ENCODE results near the gene FAM161B. TPM values are rescaled to one million over a fixed set of nuclear protein-coding genes. Genes with fewer than 3 reads are reported as not detected.

FAM161B gene
- total and polyA plus RNA-seq, 7 donors, result 5.0 to 7.3 (median 6.1) TPM

GRCh38 chr14:73945159-73945670 lies 4.7 kb downstream of the FAM161B start:
- Histone ChIP-seq H3K4me3 (no peak overlapping the region), H3K9me3 (no peaks in the 10 kb centered on the region), H3K4me1 (no peaks in the 10 kb centered on the region), H3K27ac (no peak overlapping the region), H3K36me3 (ENCODE audit: insufficient read depth in 1 of 2, low read depth in 1 of 2) (peaks cover 2 to 57% of the 10 kb centered on the region in 2 donors), H3K27me3 (ENCODE audit: insufficient read depth in 3 of 3, low read length in 2 of 3) (no peaks in the 10 kb centered on the region)
- intact Hi-C loops (cut with DNase I), result loop anchor here (5.0 kb wide), 2 partner anchors 48 to 542 kb away; no protein-coding TSS in a partner anchor
- no peak for ATAC-seq
- DNase-seq, result no peak
- TF ChIP-seq, protein P1, sequence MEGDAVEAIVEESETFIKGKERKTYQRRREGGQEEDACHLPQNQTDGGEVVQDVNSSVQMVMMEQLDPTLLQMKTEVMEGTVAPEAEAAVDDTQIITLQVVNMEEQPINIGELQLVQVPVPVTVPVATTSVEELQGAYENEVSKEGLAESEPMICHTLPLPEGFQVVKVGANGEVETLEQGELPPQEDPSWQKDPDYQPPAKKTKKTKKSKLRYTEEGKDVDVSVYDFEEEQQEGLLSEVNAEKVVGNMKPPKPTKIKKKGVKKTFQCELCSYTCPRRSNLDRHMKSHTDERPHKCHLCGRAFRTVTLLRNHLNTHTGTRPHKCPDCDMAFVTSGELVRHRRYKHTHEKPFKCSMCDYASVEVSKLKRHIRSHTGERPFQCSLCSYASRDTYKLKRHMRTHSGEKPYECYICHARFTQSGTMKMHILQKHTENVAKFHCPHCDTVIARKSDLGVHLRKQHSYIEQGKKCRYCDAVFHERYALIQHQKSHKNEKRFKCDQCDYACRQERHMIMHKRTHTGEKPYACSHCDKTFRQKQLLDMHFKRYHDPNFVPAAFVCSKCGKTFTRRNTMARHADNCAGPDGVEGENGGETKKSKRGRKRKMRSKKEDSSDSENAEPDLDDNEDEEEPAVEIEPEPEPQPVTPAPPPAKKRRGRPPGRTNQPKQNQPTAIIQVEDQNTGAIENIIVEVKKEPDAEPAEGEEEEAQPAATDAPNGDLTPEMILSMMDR (IDR thresholded peaks at IDR 0.05), result no peak
- 45 to 62% (median 51%) methylated on average over 4 of the region's 4 CpGs for whole genome bisulfite sequencing, 3 donors

DNA sequence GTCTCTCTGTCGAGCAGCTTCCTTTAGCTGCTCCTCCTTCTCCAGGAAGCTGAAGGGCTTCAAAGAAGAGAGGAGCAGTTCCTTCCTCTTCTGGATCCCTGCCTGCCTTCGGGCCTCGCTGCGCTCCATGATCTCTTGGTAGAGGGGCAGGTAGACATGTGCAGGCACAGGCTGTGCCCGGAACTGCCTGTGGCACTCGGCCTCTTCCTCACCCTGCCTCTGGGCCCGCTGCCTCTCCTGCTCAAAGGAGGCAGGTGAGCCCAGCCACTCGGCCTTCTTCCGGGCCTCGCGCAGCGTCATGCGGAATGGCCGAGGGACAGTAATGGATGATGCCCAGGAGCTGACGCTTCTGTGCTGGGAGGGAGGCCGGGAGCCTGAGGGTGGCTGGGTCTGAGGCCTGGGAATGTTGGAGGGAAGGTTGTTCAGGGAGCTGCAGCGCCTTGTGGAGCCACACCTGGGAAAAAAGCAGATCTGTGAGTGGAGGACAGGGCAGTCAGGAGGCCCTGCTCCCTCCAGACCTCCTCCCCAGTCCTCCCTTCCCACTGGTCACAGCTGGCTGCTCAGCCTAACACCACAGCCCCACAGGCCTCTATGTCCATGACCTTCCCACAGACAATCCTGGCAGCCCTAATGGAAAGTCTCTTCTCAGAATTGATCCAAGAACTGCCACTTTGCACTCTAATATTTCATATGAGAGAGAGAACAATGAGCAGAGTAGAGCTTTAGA lies 5.3 kb downstream of the FAM161B start:
- peaks cover 2 to 64% of the 10 kb centered on the region in 2 donors for H3K36me3 ChIP-seq (ENCODE audit: insufficient read depth in 1 of 2, low read depth in 1 of 2)
- 83 to 89% (median 87%) methylated on average over 16 to 17 of the region's 17 CpGs for WGBS, 3 donors
- intact Hi-C loops (cut with DNase I), result loop anchor here (5.0 kb wide), 2 partner anchors 47 to 543 kb away; no protein-coding TSS in a partner anchor

DNA sequence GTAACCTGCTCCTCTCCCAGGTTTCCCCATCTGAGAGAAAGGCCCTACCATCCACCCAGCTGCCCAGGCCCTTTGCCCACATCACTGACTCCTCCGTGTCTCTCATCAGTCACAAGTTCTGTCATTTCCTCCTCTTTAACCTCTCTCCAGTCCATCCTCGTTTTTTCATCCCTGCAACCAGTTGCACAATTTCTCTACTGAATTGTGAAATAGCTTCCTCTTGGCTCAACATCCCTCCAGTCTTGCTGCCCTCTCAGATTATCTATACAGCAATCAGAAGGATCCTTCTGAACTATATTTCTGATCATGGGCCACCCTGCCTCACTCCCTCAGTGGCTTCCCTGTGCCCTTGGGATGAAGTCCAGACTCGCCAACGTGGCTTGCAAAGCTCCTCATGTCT lies 6.8 kb downstream of the FAM161B start:
- TF ChIP-seq, protein P1 (IDR thresholded peaks at IDR 0.05), result no peak
- Histone ChIP-seq H3K36me3 (ENCODE audit: insufficient read depth in 1 of 2, low read depth in 1 of 2) (peaks cover 2 to 77% of the 10 kb centered on the region in 2 donors), H3K27me3 (ENCODE audit: insufficient read depth in 3 of 3, low read length in 2 of 3) (no peaks in the 10 kb centered on the region), H3K4me3 (no peak overlapping the region), H3K27ac (no peak overlapping the region), H3K9me3 (no peaks in the 10 kb centered on the region), H3K4me1 (no peaks in the 10 kb centered on the region)
- DNase-seq, result no peak
- intact Hi-C loops (cut with DNase I), result no loop called here
- peak; percentile 53 to 80 (median 70) for ATAC-seq
- 36 to 50% (median 36%) methylated on average over 4 of the region's 4 CpGs for WGBS, 3 donors

More for the DNA sequence above, 5.3 kb downstream of the FAM161B start:
- H3K27ac ChIP-seq, result no peak overlapping the region
- H3K4me1 ChIP-seq, result no peaks in the 10 kb centered on the region
- no peak overlapping the region for H3K4me3 ChIP-seq
- DNase-seq, result no peak
- no peak for ATAC-seq
- no peaks in the 10 kb centered on the region for H3K9me3 ChIP-seq
- TF ChIP-seq, protein P1 (IDR thresholded peaks at IDR 0.05), result no peak
- H3K27me3 ChIP-seq (ENCODE audit: insufficient read depth in 3 of 3, low read length in 2 of 3), result no peaks in the 10 kb centered on the region

GRCh38 chr14:73942180-73942579 lies 7.7 kb downstream of the FAM161B start:
- intact Hi-C loops (cut with DNase I), result no loop called here
- TF ChIP-seq, protein P1 (IDR thresholded peaks at IDR 0.05), result no peak
- DNase-seq, result no peak
- WGBS, 3 donors, result 86 to 91% (median 88%) methylated on average over 7 of the region's 7 CpGs
- ATAC-seq, result no peak
- Histone ChIP-seq H3K27me3 (ENCODE audit: insufficient read depth in 3 of 3, low read length in 2 of 3) (no peaks in the 10 kb centered on the region), H3K36me3 (ENCODE audit: insufficient read depth in 1 of 2, low read depth in 1 of 2) (peaks cover 2 to 86% of the 10 kb centered on the region in 2 donors), H3K4me1 (no peaks in the 10 kb centered on the region), H3K4me3 (no peak overlapping the region), H3K27ac (no peak overlapping the region), H3K9me3 (no peaks in the 10 kb centered on the region)
